Epithelial cell of proximal tubule (primary cell): ENCODE results near the gene GALNT2. TPM values are rescaled to one million over a fixed set of nuclear protein-coding genes. Genes with fewer than 3 reads are reported as not detected.

Source experiments
- DNase-seq: peaks from one replicate; pipeline ENCODE4 v3.0.0-alpha.2; 2011; ENCODE audit warnings: low read depth
- H3K4me3 ChIP-seq: 2 replicates; pipeline ENCODE4 v1.5.1; 2011; ENCODE audit warnings: low read depth, mild to moderate bottlenecking, low read length
- CTCF ChIP-seq: conservative IDR thresholded peaks from 2 replicates; pipeline ENCODE4 v1.5.1; 2012; ENCODE audit warnings: low read depth, mild to moderate bottlenecking, low read length
- total RNA-seq: library from RNA; depleted of rRNA; stranded (reverse); fragments of >200 nt; gene quantifications from 2 replicates; pipeline ENCODE4 v1.2.3, GENCODE V29; 2015

Gene GALNT2
- total RNA-seq, 1 donor from 2014 or later: 52.1 TPM

DNA sequence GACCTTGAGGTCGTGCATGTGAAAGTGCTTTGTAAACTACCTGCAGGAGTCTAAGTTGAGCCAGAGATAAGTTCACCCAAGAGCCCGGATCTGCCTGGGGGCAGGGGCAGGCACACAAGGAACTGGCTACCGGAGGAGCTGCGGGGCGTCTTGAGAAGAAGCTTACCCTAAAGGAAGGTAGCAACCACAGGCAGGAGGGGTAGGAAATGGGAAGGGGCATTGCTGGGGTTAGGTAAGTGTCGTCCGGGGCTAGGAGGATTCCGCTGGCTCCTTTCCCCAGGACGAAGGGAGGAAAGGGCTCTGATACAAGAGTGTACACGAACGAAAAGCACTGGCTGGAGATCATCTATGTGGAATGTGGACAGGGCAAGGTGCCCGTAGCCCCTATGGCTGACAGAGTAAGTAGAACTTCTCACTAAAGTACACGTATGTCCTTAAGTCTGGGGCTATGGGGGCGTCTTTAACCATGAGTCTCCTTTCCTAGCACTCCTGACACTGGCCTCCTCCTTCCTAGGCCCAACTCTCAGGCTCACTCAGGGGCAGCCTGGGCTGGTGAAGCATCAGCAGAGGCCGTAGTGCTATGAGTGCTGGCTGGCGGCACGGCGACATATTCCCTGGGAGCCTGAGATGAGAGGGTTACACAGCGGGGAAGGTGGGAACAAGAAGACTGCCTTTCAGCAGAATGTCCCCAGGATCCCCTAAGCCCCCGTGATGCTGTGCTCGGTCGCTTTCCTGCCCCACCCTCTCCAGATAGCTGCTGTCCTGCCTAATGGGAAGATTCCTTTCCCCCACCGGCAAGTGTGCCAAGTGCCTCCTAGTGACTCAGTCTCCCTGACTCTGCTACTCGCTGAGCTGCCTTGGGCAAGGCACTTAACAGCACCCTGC lies 9.1 kb upstream of the GALNT2 start:
- no peak for DNase-seq
- no peak for TF ChIP-seq CTCF
- H3K4me3 ChIP-seq: no peak overlapping the region

DNA sequence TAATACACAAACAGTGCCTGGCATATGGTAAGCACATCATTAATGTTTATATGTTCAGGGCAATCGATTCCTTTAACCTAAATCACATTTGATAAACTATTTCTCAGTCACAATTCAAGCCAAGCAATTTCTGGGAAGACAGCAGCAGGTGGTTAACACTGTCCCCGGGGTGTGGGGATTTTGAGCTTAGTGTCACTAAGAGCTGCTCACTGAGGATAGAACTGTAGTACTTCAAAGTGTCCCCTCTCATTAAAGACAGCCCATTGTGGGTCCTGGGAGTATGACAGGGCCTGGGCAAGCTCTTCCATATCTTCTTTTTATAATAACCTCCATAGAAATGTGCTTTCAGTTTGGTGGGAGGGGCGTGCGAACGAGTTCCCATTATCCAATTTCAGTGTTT lies 8.4 kb upstream of the GALNT2 start:
- no peak for DNase-seq
- H3K4me3 ChIP-seq: no peak overlapping the region
- no peak for TF ChIP-seq CTCF

DNA sequence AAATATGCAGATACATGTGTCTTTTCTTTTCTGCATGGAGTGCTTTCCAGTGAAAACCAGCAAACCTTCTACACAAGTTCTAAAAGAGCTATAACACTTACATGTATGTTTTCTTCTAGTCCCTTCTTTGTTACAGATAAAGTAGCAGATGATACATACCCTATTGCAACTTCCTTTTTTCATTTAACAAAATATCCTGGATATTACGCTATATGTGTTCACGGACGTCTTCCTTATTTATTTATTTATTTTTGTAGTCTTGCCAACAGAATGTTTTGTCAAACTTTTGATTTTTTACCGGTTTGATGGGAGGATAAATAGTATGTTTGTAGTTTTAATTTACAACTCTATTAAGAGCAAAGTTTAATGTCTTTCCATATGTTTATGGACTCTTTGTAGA lies 5.2 kb upstream of the GALNT2 start:
- DNase-seq: no peak
- no peak for TF ChIP-seq CTCF

GRCh38 chr1:230062521-230062920 lies 4.5 kb upstream of the GALNT2 start:
- H3K4me3 ChIP-seq: no peak overlapping the region
- DNase-seq: no peak
- no peak for TF ChIP-seq CTCF

More for the DNA sequence above, 5.2 kb upstream of the GALNT2 start:
- no peak overlapping the region for H3K4me3 ChIP-seq

DNA sequence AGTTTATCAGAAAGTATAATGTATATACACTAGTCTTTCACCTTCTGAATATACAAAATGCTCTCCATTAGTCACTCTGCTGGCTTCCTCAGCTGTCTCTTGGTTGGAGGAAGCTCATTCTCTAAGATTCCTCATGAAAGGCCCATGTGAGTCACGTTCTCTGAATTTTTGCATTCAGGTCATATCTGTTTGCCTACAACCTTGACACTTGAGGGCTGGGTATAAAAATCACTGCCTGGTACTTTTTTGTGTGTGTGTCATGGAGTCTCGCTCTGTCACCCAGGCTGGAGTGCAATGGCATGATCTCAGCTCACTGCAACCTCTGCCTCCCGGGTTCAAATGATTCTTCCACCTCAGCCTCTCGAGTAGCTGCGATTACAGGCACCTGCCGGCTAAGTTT lies 2.8 kb upstream of the GALNT2 start:
- no peak for TF ChIP-seq CTCF
- H3K4me3 ChIP-seq: no peak overlapping the region
- no peak for DNase-seq

GRCh38 chr1:230065161-230065560 lies 1.9 kb upstream of the GALNT2 start:
- DNase-seq: no peak
- no peak overlapping the region for H3K4me3 ChIP-seq
- no peak for TF ChIP-seq CTCF

DNA sequence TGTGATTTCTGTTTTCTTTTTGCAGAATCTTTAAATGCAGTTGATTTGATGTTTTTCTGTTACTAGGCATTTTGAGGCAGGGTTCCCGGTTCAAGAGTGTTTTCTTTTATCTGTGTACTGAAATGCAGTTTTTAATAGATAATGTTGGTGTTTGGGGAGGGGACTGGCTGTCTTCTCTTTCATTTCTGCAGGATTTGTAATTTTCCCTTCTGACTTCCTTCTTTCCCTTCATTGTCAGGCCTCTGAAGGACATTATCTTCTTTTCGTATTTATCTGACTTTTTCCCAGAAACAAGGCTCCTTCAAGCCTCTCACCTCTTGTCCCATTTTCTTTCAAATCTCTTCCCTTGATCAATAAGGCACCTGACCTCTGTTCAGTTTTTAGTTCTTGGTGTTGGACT lies 1.5 kb upstream of the GALNT2 start:
- no peak for DNase-seq
- TF ChIP-seq CTCF: no peak
- H3K4me3 ChIP-seq: no peak overlapping the region
